ENCODE results near the gene IL17RD. TPM values are rescaled to one million over a fixed set of nuclear protein-coding genes. Genes with fewer than 3 reads are reported as not detected.

The IL17RD gene
- polyA plus RNA-seq, 1 donor, result 5.0 TPM

GRCh38 chr3:57069503-57069902 lies 95.7 kb downstream of the IL17RD start:
- no peak for DNase-seq
- Histone ChIP-seq H3K27me3 (ENCODE audit: control insufficient read depth, insufficient read depth, low read length) (no peaks in the 10 kb centered on the region), H3K9me3 (ENCODE audit: control insufficient read depth, low read depth, low read length) (no peaks in the 10 kb centered on the region), H3K4me3 (ENCODE audit: low read length) (no peak overlapping the region), H3K27ac (ENCODE audit: low read length) (no peak overlapping the region), H3K36me3 (ENCODE audit: control insufficient read depth, insufficient read depth, low read length) (no peaks in the 10 kb centered on the region), H3K4me1 (ENCODE audit: control insufficient read depth, insufficient read depth, low read length) (no peaks in the 10 kb centered on the region)
- WGBS (ENCODE audit: insufficient coverage, low lambda C conversion rate), result no CpG with 5 or more reads among the region's 6 CpGs

DNA sequence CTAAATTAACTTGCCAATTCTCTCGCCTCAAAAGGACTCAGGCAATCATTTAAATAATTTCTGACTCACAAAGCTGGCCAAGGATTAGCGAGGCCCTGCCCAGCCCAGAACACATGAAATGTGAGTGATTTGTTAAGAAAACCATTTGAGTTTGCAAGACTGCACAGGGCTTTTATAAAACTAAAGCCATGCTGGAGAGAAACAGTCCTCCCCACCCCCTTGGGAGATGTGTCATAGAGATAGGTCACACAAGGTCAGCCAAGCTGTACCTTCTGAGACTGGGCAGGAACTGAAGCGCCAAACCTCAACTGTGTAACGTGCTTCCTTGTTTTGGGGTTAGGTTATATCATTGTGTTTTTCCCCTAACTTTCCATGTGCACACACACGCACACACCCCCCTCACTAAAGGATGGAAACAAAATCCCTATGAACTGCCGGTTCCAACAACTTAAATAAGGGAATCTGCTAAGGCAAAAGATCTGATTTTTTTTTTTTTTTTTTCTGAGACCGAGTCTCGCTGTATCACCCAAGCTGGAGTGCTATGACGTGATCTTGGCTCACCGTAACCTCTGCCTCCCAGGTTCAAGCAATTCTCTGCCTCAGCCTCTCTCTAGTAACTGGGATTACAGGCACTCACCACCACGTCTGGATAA lies 96.6 kb downstream of the IL17RD start:
- H3K36me3 ChIP-seq (ENCODE audit: control insufficient read depth, insufficient read depth, low read length), result no peaks in the 10 kb centered on the region
- no peaks in the 10 kb centered on the region for H3K4me1 ChIP-seq (ENCODE audit: control insufficient read depth, insufficient read depth, low read length)
- 82% methylated on average over 2 of the region's 11 CpGs for WGBS (ENCODE audit: insufficient coverage, low lambda C conversion rate)
- H3K27ac ChIP-seq (ENCODE audit: low read length), result no peak overlapping the region
- H3K4me3 ChIP-seq (ENCODE audit: low read length), result no peak overlapping the region
- DNase-seq, result no peak
- no peaks in the 10 kb centered on the region for H3K9me3 ChIP-seq (ENCODE audit: control insufficient read depth, low read depth, low read length)
- no peaks in the 10 kb centered on the region for H3K27me3 ChIP-seq (ENCODE audit: control insufficient read depth, insufficient read depth, low read length)

- no peaks in the 10 kb centered on the region for H3K27me3 ChIP-seq (ENCODE audit: control insufficient read depth, insufficient read depth, low read length)
- H3K4me1 ChIP-seq (ENCODE audit: control insufficient read depth, insufficient read depth, low read length), result no peaks in the 10 kb centered on the region
- no peak overlapping the region for H3K4me3 ChIP-seq (ENCODE audit: low read length)
- DNase-seq, result no peak
- no peaks in the 10 kb centered on the region for H3K9me3 ChIP-seq (ENCODE audit: control insufficient read depth, low read depth, low read length)
- no peaks in the 10 kb centered on the region for H3K36me3 ChIP-seq (ENCODE audit: control insufficient read depth, insufficient read depth, low read length)
- H3K27ac ChIP-seq (ENCODE audit: low read length), result no peak overlapping the region
- WGBS (ENCODE audit: insufficient coverage, low lambda C conversion rate), result no CpG with 5 or more reads among the region's 6 CpGs
Observed at GRCh38 chr3:57066471-57066870, 98.7 kb downstream of the IL17RD start.

DNA sequence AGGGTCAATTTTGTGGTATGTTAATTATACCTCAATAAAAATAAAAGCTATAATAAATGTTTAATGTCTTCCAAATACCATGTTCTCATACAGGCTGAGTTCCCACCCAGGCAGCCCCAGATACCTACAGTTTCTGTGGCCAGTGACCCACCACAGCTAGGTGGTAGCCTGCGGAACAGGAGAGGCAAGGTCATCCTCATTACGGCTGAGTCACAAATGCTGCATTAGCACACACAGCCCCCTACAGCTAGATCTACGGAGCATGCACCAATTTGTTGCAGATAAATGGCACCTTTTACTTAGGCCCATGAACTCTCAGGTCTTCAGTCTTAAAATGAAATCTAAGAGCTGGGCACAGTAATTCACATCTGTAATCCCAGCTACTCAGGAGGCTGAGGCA lies 99.6 kb downstream of the IL17RD start:
- H3K36me3 ChIP-seq (ENCODE audit: control insufficient read depth, insufficient read depth, low read length), result no peaks in the 10 kb centered on the region
- no peaks in the 10 kb centered on the region for H3K27me3 ChIP-seq (ENCODE audit: control insufficient read depth, insufficient read depth, low read length)
- H3K27ac ChIP-seq (ENCODE audit: low read length), result no peak overlapping the region
- DNase-seq, result no peak
- H3K9me3 ChIP-seq (ENCODE audit: control insufficient read depth, low read depth, low read length), result no peaks in the 10 kb centered on the region
- H3K4me3 ChIP-seq (ENCODE audit: low read length), result no peak overlapping the region
- no peaks in the 10 kb centered on the region for H3K4me1 ChIP-seq (ENCODE audit: control insufficient read depth, insufficient read depth, low read length)
- no CpG with 5 or more reads among the region's 3 CpGs for WGBS (ENCODE audit: insufficient coverage, low lambda C conversion rate)

- no peak overlapping the region for H3K4me3 ChIP-seq (ENCODE audit: low read length)
- no peak for DNase-seq
- no peaks in the 10 kb centered on the region for H3K27me3 ChIP-seq (ENCODE audit: control insufficient read depth, insufficient read depth, low read length)
- H3K27ac ChIP-seq (ENCODE audit: low read length), result no peak overlapping the region
- 100% methylated on average over 2 of the region's 2 CpGs for WGBS (ENCODE audit: insufficient coverage, low lambda C conversion rate)
- no peaks in the 10 kb centered on the region for H3K9me3 ChIP-seq (ENCODE audit: control insufficient read depth, low read depth, low read length)
- H3K36me3 ChIP-seq (ENCODE audit: control insufficient read depth, insufficient read depth, low read length), result no peaks in the 10 kb centered on the region
- H3K4me1 ChIP-seq (ENCODE audit: control insufficient read depth, insufficient read depth, low read length), result no peaks in the 10 kb centered on the region
Observed at GRCh38 chr3:57064572-57064971, 100.6 kb downstream of the IL17RD start.

DNA sequence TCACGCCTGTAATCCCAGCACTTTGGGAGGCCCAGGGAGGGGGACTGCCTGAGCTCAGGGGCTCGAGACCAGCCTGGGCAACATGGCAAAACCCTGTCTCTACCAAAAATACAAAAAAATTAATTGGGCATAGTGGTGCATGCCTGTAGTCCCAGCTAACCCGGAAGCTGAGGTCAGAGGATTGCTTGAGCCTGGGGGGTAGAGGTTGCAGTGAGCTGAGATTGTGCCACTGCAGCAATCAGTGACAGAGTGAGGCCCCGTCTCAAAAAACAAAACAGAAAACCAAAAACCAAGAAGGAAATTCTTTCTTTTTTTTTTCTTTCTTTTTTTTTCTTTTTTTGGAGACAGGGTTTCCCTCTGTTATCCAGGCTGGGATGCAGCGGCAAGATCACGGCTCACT lies 101.2 kb downstream of the IL17RD start:
- H3K27ac ChIP-seq (ENCODE audit: low read length), result no peak overlapping the region
- H3K9me3 ChIP-seq (ENCODE audit: control insufficient read depth, low read depth, low read length), result no peaks in the 10 kb centered on the region
- no peaks in the 10 kb centered on the region for H3K4me1 ChIP-seq (ENCODE audit: control insufficient read depth, insufficient read depth, low read length)
- DNase-seq, result no peak
- H3K27me3 ChIP-seq (ENCODE audit: control insufficient read depth, insufficient read depth, low read length), result no peaks in the 10 kb centered on the region
- H3K36me3 ChIP-seq (ENCODE audit: control insufficient read depth, insufficient read depth, low read length), result no peaks in the 10 kb centered on the region
- WGBS (ENCODE audit: insufficient coverage, low lambda C conversion rate), result 100% methylated on average over 1 of the region's 6 CpGs
- no peak overlapping the region for H3K4me3 ChIP-seq (ENCODE audit: low read length)

- no peak overlapping the region for H3K27ac ChIP-seq (ENCODE audit: low read length)
- no peaks in the 10 kb centered on the region for H3K4me1 ChIP-seq (ENCODE audit: control insufficient read depth, insufficient read depth, low read length)
- WGBS (ENCODE audit: insufficient coverage, low lambda C conversion rate), result 93% methylated on average over 2 of the region's 5 CpGs
- no peak for DNase-seq
- H3K9me3 ChIP-seq (ENCODE audit: control insufficient read depth, low read depth, low read length), result no peaks in the 10 kb centered on the region
- no peak overlapping the region for H3K4me3 ChIP-seq (ENCODE audit: low read length)
- no peaks in the 10 kb centered on the region for H3K36me3 ChIP-seq (ENCODE audit: control insufficient read depth, insufficient read depth, low read length)
- no peaks in the 10 kb centered on the region for H3K27me3 ChIP-seq (ENCODE audit: control insufficient read depth, insufficient read depth, low read length)
Observed at GRCh38 chr3:57063032-57063431, 102.1 kb downstream of the IL17RD start.

GRCh38 chr3:57062101-57062631 lies 103.0 kb downstream of the IL17RD start:
- Histone ChIP-seq H3K27me3 (ENCODE audit: control insufficient read depth, insufficient read depth, low read length) (no peaks in the 10 kb centered on the region), H3K4me3 (ENCODE audit: low read length) (no peak overlapping the region), H3K4me1 (ENCODE audit: control insufficient read depth, insufficient read depth, low read length) (no peaks in the 10 kb centered on the region), H3K9me3 (ENCODE audit: control insufficient read depth, low read depth, low read length) (no peaks in the 10 kb centered on the region), H3K36me3 (ENCODE audit: control insufficient read depth, insufficient read depth, low read length) (no peaks in the 10 kb centered on the region), H3K27ac (ENCODE audit: low read length) (no peak overlapping the region)
- DNase-seq, result no peak
- WGBS (ENCODE audit: insufficient coverage, low lambda C conversion rate), result no CpG with 5 or more reads among the region's 9 CpGs

DNA sequence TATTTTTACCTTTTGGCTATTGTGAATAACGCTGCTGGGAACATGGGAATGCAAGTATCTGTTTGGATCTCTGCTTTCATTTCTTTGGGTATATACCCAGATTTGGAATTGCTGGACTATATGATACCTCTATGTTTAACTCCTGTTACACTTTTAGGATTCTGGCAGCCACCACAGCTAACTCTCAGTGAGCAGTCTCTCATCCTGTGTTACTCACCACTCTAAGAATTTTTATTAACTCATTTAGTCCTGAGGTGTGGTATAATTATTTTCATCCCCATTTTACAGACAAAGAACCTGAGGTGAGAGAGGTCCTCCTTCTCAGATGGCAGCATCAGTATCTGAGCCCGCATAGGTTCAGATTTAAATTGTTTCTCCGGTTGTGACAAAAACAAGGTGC lies 103.6 kb downstream of the IL17RD start:
- Histone ChIP-seq H3K9me3 (ENCODE audit: control insufficient read depth, low read depth, low read length) (no peaks in the 10 kb centered on the region), H3K4me1 (ENCODE audit: control insufficient read depth, insufficient read depth, low read length) (no peaks in the 10 kb centered on the region), H3K27me3 (ENCODE audit: control insufficient read depth, insufficient read depth, low read length) (no peaks in the 10 kb centered on the region), H3K4me3 (ENCODE audit: low read length) (no peak overlapping the region), H3K27ac (ENCODE audit: low read length) (no peak overlapping the region), H3K36me3 (ENCODE audit: control insufficient read depth, insufficient read depth, low read length) (no peaks in the 10 kb centered on the region)
- no peak for DNase-seq
- WGBS (ENCODE audit: insufficient coverage, low lambda C conversion rate), result no CpG with 5 or more reads among the region's 3 CpGs

DNA sequence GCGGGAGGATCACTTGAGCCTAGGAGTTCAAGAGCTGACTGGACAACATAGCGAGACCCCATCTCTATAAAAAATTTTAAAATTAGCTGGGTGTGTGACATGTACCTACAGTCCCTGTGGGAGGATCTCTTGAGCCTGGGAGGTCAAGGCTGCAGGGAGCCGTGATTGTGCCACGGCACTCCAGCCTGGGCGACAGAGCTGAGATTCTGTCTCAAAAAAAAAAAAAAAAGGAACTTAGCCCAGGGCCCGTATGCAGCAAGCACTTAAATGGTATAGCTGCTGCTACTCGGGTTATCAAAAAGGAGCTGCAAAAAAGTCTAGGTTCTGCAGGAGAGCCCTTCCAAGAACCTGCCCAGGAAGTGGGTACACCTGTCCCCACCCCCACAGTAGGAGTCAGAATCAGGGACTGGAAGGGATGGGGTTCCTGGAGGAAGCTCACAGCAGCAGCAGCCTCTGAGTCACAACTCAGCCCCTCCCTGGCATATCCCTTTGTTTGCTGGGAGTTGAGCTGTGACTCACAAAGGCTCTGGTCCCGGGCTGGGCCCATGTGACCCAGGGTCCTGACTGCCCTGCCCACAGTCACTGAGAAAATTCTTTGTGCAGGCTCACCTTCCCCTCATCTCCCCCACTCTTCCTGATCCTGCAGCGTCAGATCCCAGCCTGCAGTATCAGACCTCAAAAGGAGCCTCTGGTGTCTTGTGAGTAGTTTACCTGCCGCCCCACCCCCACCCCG lies 104.9 kb downstream of the IL17RD start, which contains the start of gene SPATA12:
TSS of gene SPATA12 (plus strand) at position 576 of the 733 bp plus-strand sequence. CDS start 13,031 bp downstream, outside the sequence.
- peak; percentile 64 to 82 for DNase-seq
- no peaks in the 10 kb centered on the region for H3K4me1 ChIP-seq (ENCODE audit: control insufficient read depth, insufficient read depth, low read length)
- no peak within 1 kb of the TSS for H3K4me3 ChIP-seq (ENCODE audit: low read length)
- 33% methylated on average over 1 of the region's 11 CpGs for WGBS (ENCODE audit: insufficient coverage, low lambda C conversion rate)
- no peaks in the 10 kb centered on the region for H3K9me3 ChIP-seq (ENCODE audit: control insufficient read depth, low read depth, low read length)
- no peaks in the 10 kb centered on the region for H3K27me3 ChIP-seq (ENCODE audit: control insufficient read depth, insufficient read depth, low read length)
- no peak within 1 kb of the TSS for H3K27ac ChIP-seq (ENCODE audit: low read length)
- no peaks in the 10 kb centered on the region for H3K36me3 ChIP-seq (ENCODE audit: control insufficient read depth, insufficient read depth, low read length)

Measured in large intestine (tissue), 3 donors.